ENCODE measurements around the gene HLA-DQB2.

DNA sequence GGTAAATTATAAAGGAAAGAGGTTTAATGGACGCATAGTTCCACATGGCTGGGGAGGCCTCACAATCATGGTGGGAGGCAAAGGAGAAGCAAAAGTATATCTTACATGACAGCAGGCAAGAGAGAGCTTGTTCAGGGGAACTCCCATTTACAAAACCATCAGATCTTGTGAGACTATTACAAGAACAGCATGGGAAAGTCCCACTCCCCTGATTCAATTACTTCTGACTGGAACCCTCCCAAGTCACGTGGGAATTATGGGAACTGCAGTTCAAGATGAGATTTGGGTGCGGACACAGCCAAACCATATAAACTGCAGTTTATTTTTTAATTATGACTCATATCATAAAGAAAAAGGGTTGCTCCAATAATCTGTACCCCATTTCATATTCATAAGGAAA is 44.5 kb downstream of the HLA-DQB2 start:
- TF ChIP-seq, protein P1, sequence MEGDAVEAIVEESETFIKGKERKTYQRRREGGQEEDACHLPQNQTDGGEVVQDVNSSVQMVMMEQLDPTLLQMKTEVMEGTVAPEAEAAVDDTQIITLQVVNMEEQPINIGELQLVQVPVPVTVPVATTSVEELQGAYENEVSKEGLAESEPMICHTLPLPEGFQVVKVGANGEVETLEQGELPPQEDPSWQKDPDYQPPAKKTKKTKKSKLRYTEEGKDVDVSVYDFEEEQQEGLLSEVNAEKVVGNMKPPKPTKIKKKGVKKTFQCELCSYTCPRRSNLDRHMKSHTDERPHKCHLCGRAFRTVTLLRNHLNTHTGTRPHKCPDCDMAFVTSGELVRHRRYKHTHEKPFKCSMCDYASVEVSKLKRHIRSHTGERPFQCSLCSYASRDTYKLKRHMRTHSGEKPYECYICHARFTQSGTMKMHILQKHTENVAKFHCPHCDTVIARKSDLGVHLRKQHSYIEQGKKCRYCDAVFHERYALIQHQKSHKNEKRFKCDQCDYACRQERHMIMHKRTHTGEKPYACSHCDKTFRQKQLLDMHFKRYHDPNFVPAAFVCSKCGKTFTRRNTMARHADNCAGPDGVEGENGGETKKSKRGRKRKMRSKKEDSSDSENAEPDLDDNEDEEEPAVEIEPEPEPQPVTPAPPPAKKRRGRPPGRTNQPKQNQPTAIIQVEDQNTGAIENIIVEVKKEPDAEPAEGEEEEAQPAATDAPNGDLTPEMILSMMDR (IDR thresholded peaks at IDR 0.05; ENCODE audit: poor library complexity): no peak
- TF ChIP-seq EZH2 (IDR thresholded peaks at IDR 0.05; ENCODE audit: borderline replicate concordance): no peak
